ENCODE measurements around the gene DNM3. TPM values are rescaled to one million over a fixed set of nuclear protein-coding genes. Genes with fewer than 3 reads are reported as not detected.

DNM3 gene
- total and polyA plus RNA-seq, 9 donors = 3.1 to 6.5 (median 4.4) TPM

DNA sequence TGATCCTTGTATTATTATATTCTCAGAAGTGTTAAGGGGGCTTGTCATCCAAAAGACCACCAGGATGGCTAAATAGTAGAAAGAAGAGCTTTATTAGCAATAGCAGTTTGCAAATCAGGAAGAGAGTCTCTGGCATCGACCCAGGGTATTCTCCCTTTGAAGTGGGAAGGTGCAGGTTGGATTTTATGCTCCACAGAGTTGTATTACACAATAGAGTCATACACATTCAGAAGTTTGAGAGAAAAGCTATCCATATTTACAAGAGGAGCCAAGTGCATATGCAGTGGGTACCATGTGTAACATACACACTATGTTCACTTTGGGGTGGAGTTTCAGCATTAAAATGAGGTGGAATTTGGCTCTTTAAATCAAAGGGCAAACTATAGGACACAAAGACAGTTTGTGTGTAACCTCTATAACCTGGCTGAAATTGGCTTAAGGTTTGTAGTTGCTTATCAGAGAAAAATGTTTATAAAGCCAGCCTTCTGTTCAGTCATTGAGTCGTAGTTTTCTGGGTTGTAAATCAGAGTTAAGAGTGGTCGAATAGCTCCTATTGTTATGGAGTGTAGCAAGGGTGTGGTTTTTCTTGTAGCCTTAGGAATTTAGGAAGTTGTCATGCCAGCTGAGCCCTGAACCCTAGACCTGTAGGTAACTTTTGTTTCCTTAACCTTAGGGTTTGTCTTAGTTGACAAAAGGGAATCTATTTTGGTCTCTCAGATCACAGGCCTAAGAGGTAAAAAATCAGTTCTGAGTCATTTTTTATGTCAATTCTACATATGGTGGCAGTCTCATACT, 125.3 kb downstream of the DNM3 start:
- Histone ChIP-seq H3K4me3 (no peak overlapping the region), H3K36me3 (no peaks in the 10 kb centered on the region), H3K27me3 (no peaks in the 10 kb centered on the region), H3K4me1 (ENCODE audit: insufficient read depth) (no peaks in the 10 kb centered on the region), H3K9me3 (no peaks in the 10 kb centered on the region), H3K27ac (no peak overlapping the region)
- no peak for TF ChIP-seq POLR2A (IDR thresholded peaks at IDR 0.05)
- TF ChIP-seq, protein P1, sequence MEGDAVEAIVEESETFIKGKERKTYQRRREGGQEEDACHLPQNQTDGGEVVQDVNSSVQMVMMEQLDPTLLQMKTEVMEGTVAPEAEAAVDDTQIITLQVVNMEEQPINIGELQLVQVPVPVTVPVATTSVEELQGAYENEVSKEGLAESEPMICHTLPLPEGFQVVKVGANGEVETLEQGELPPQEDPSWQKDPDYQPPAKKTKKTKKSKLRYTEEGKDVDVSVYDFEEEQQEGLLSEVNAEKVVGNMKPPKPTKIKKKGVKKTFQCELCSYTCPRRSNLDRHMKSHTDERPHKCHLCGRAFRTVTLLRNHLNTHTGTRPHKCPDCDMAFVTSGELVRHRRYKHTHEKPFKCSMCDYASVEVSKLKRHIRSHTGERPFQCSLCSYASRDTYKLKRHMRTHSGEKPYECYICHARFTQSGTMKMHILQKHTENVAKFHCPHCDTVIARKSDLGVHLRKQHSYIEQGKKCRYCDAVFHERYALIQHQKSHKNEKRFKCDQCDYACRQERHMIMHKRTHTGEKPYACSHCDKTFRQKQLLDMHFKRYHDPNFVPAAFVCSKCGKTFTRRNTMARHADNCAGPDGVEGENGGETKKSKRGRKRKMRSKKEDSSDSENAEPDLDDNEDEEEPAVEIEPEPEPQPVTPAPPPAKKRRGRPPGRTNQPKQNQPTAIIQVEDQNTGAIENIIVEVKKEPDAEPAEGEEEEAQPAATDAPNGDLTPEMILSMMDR (IDR thresholded peaks at IDR 0.05) = no peak
- TF ChIP-seq EP300 (IDR thresholded peaks at IDR 0.05) = no peak
- 81 to 85% (median 84%) methylated on average over 3 of the region's 3 CpGs for WGBS, 3 donors
- no peak for DNase-seq
- intact Hi-C loops (cut with DNase I) = no loop called here

DNA sequence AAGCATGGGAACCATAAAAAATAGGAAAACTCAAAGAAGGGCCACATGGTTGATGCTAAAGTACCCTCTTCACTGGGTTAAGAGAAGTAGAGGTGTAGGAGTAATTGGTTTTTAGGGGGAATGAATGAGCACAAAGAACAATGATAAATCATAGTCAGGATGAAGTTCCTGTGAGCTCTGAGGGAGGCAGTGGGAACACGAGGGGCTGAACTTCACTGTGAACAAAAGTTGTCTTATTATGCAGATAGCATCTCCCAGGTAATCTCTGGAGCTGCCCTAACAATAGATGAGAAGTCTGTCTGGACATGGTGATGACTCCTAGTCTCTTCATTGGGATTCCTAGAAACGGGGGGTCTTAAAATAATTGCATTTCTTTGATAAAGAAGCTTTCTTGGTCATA, 127.9 kb downstream of the DNM3 start:
- Histone ChIP-seq H3K27me3 (no peaks in the 10 kb centered on the region), H3K4me1 (ENCODE audit: insufficient read depth) (no peaks in the 10 kb centered on the region), H3K4me3 (no peak overlapping the region), H3K9me3 (no peaks in the 10 kb centered on the region), H3K27ac (no peak overlapping the region), H3K36me3 (no peaks in the 10 kb centered on the region)
- TF ChIP-seq EP300 (IDR thresholded peaks at IDR 0.05) (no peak), POLR2A (IDR thresholded peaks at IDR 0.05) (no peak)
- TF ChIP-seq, protein P1 (IDR thresholded peaks at IDR 0.05) = no peak
- 45 to 57% (median 49%) methylated on average over 2 of the region's 2 CpGs for WGBS, 3 donors
- intact Hi-C loops (cut with DNase I) = no loop called here
- DNase-seq = no peak

DNA sequence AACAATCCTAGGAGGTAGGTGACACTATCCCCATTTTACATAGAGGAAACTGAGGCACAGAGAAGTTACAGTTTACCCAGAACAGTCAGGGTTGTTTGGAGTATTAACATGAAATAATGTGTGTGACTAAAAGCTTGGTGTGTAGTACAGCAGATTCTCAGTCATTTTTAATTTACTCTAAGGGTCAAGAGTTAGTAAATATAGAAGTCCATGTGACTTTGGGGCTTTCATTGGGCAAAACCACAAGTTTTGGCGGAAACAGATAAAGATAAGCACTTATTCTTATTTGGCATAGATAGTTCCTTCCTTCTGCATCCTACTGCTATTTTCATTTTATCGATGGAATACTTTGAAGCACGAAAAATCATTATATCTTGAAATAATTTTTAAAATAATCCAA, 128.5 kb downstream of the DNM3 start:
- no peak overlapping the region for H3K4me3 ChIP-seq
- no peak overlapping the region for H3K27ac ChIP-seq
- H3K36me3 ChIP-seq = no peaks in the 10 kb centered on the region
- H3K9me3 ChIP-seq = no peaks in the 10 kb centered on the region
- TF ChIP-seq, protein P1 (IDR thresholded peaks at IDR 0.05) = no peak
- TF ChIP-seq EP300 (IDR thresholded peaks at IDR 0.05) = no peak
- TF ChIP-seq POLR2A (IDR thresholded peaks at IDR 0.05) = no peak
- no peaks in the 10 kb centered on the region for H3K4me1 ChIP-seq (ENCODE audit: insufficient read depth)
- 45 to 68% (median 46%) methylated on average over 3 of the region's 3 CpGs for WGBS, 3 donors
- H3K27me3 ChIP-seq = no peaks in the 10 kb centered on the region
- intact Hi-C loops (cut with DNase I) = no loop called here
- DNase-seq = no peak

DNA sequence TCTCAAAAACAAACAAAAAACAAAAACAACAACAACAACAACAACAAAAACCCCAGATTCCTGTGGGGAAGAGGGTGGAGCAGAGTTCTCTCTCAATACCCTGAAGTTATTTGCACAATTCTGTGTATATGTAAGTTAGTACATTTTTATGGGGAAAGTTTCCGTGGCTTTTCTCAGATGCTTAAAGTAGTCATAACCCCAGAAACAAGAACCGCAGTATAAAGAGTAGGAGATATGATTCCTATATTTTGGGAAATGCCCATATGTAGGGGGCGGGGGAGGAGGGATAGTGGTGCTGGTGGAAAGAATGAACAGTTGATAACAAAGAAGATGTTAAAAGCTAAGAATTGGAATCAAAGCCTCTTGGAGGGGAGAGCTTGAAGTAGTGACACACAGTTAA, 131.5 kb downstream of the DNM3 start:
- H3K4me1 ChIP-seq (ENCODE audit: insufficient read depth) = no peaks in the 10 kb centered on the region
- H3K4me3 ChIP-seq = no peak overlapping the region
- intact Hi-C loops (cut with DNase I) = no loop called here
- TF ChIP-seq, protein P1 (IDR thresholded peaks at IDR 0.05) = no peak
- TF ChIP-seq EP300 (IDR thresholded peaks at IDR 0.05) = no peak
- no peak for TF ChIP-seq POLR2A (IDR thresholded peaks at IDR 0.05)
- H3K36me3 ChIP-seq = no peaks in the 10 kb centered on the region
- no peaks in the 10 kb centered on the region for H3K27me3 ChIP-seq
- DNase-seq = no peak
- 89 to 94% (median 90%) methylated on average over 3 of the region's 3 CpGs for WGBS, 3 donors
- no peak overlapping the region for H3K27ac ChIP-seq
- H3K9me3 ChIP-seq = no peaks in the 10 kb centered on the region
